Measurements from ENCODE around the gene TNFRSF13B.

Gene TNFRSF13B

GRCh38 chr17:16954521-16954920 is 17.4 kb downstream of the TNFRSF13B start:
- DNase-seq = no peak

- DNase-seq = no peak
These were observed 18.1 kb downstream of the TNFRSF13B start for GRCh38 chr17:16953841-16954240.

- no peak for DNase-seq
These were observed 18.6 kb downstream of the TNFRSF13B start for GRCh38 chr17:16953347-16953746.

- no peak for DNase-seq
These were observed 19.5 kb downstream of the TNFRSF13B start for GRCh38 chr17:16952401-16952800.

GRCh38 chr17:16950488-16950887 is 21.4 kb downstream of the TNFRSF13B start:
- no peak for DNase-seq

GRCh38 chr17:16948587-16949376 is 23.1 kb downstream of the TNFRSF13B start:
- DNase-seq = no peak

GRCh38 chr17:16947470-16947869 is 24.4 kb downstream of the TNFRSF13B start:
- no peak for DNase-seq

- no peak for DNase-seq
These were observed 26.2 kb downstream of the TNFRSF13B start for GRCh38 chr17:16945663-16946218.

GRCh38 chr17:16945136-16945482 is 26.8 kb downstream of the TNFRSF13B start:
- DNase-seq = no peak

- DNase-seq = no peak
These were observed 27.4 kb downstream of the TNFRSF13B start for GRCh38 chr17:16944334-16945135.

- no peak for DNase-seq
These were observed 28.2 kb downstream of the TNFRSF13B start for GRCh38 chr17:16943541-16944333.

GRCh38 chr17:16943032-16943352 is 28.9 kb downstream of the TNFRSF13B start:
- DNase-seq = no peak

GRCh38 chr17:16942141-16943031 is 29.5 kb downstream of the TNFRSF13B start:
- DNase-seq = no peak

GRCh38 chr17:16941072-16942036 is 30.6 kb downstream of the TNFRSF13B start:
- DNase-seq = peak; percentile 35

GRCh38 chr17:16940116-16940881 is 31.6 kb downstream of the TNFRSF13B start:
- no peak for DNase-seq

- DNase-seq = no peak
These were observed 32.3 kb downstream of the TNFRSF13B start for GRCh38 chr17:16939606-16940115.

GRCh38 chr17:16939208-16939576 is 32.7 kb downstream of the TNFRSF13B start:
- no peak for DNase-seq

- no peak for DNase-seq
These were observed 33.3 kb downstream of the TNFRSF13B start for GRCh38 chr17:16938496-16939207.

- DNase-seq = no peak
These were observed 33.9 kb downstream of the TNFRSF13B start for GRCh38 chr17:16938031-16938430.
